Vagina (tissue), 2 donors: ENCODE data around the gene CNTNAP5.

Source experiments
- CTCF ChIP-seq, 3 experiments: fragments of 450-650 bp in 2 of 3; fragments of 200-600 bp in 1 of 3; sonication (generic) in 1 of 3; IDR thresholded peaks; one replicate each; pipeline ENCODE4 v1.5.1; 2017 to 2019; ENCODE audit warnings: antibody characterized with exemption in 3 of 3, mild to moderate bottlenecking in 2 of 3, moderate library complexity in 2 of 3
- POLR2A ChIP-seq, 2 donors: fragments of 450-650 bp; IDR thresholded peaks; one replicate each; pipeline ENCODE4 v1.6.1; 2017; ENCODE audit warnings: antibody characterized with exemption in 2 of 2, mild to moderate bottlenecking in 2 of 2, moderate library complexity in 2 of 2
- POLR2AphosphoS5 ChIP-seq, 2 donors: sonication (generic); formaldehyde crosslinking; IDR thresholded peaks; one replicate each; pipeline ENCODE4 v1.9.0; 2017; ENCODE audit warnings: antibody characterized with exemption in 2 of 2, mild to moderate bottlenecking in 2 of 2, low read depth in 1 of 2; ENCODE audit not compliant: insufficient read depth in 1 of 2

GRCh38 chr2:124395961-124396360, 370.9 kb downstream of the CNTNAP5 start:
- TF ChIP-seq CTCF (IDR thresholded peaks at IDR 0.05) (no peak), POLR2AphosphoS5 (IDR thresholded peaks at IDR 0.05; ENCODE audit: insufficient read depth in 1 of 2, low read depth in 1 of 2) (no peak), POLR2A (IDR thresholded peaks at IDR 0.05) (no peak)
